ENCODE results near the gene NDUFS5.

The NDUFS5 gene

GRCh38 chr1:39021426-39021825 is 4.7 kb upstream of the NDUFS5 start:
- TF ChIP-seq PATZ1 (CRISPR knock-in tag; IDR thresholded peaks at IDR 0.05; ENCODE audit: borderline replicate concordance) (no peak), RARB (CRISPR knock-in tag; IDR thresholded peaks at IDR 0.05) (no peak), OSR1 (CRISPR knock-in tag; IDR thresholded peaks at IDR 0.05) (no peak), POU6F1 (CRISPR knock-in tag; IDR thresholded peaks at IDR 0.05; ENCODE audit: borderline replicate concordance, low read depth) (no peak), CSDC2 (CRISPR knock-in tag; IDR thresholded peaks at IDR 0.05) (no peak), CSRNP3 (CRISPR knock-in tag; IDR thresholded peaks at IDR 0.05) (no peak), BACH2 (CRISPR knock-in tag; IDR thresholded peaks at IDR 0.05; ENCODE audit: borderline replicate concordance) (no peak), ZNF8 (CRISPR knock-in tag; IDR thresholded peaks at IDR 0.05) (no peak), ISL1 (CRISPR knock-in tag; IDR thresholded peaks at IDR 0.05) (no peak), ZFP3 (CRISPR knock-in tag; IDR thresholded peaks at IDR 0.05) (no peak), TCF4 (CRISPR knock-in tag; IDR thresholded peaks at IDR 0.05; ENCODE audit: borderline replicate concordance) (no peak), SNAI2 (CRISPR knock-in tag; IDR thresholded peaks at IDR 0.05) (no peak), PPARA (CRISPR knock-in tag; IDR thresholded peaks at IDR 0.05; ENCODE audit: borderline replicate concordance) (no peak)
- no peak for ATAC-seq

- no peak for TF ChIP-seq CSDC2 (CRISPR knock-in tag; IDR thresholded peaks at IDR 0.05)
- TF ChIP-seq ZNF8 (CRISPR knock-in tag; IDR thresholded peaks at IDR 0.05) = no peak
- TF ChIP-seq TCF4 (CRISPR knock-in tag; IDR thresholded peaks at IDR 0.05; ENCODE audit: borderline replicate concordance) = no peak
- TF ChIP-seq BACH2 (CRISPR knock-in tag; IDR thresholded peaks at IDR 0.05; ENCODE audit: borderline replicate concordance) = no peak
- no peak for TF ChIP-seq PATZ1 (CRISPR knock-in tag; IDR thresholded peaks at IDR 0.05; ENCODE audit: borderline replicate concordance)
- TF ChIP-seq CREB5 (CRISPR knock-in tag; IDR thresholded peaks at IDR 0.05; ENCODE audit: low read depth) = no peak
- ATAC-seq = no peak
Observed at GRCh38 chr1:39023140-39023539, 3.0 kb upstream of the NDUFS5 start.

- no peak for ATAC-seq
- TF ChIP-seq TSHZ2 (CRISPR knock-in tag; IDR thresholded peaks at IDR 0.05) (no peak), CREB5 (CRISPR knock-in tag; IDR thresholded peaks at IDR 0.05; ENCODE audit: low read depth) (no peak), SNAI2 (CRISPR knock-in tag; IDR thresholded peaks at IDR 0.05) (no peak), ZFP30 (CRISPR knock-in tag; IDR thresholded peaks at IDR 0.05) (no peak), ESRRG (CRISPR knock-in tag; IDR thresholded peaks at IDR 0.05) (no peak), ZC3H10 (CRISPR knock-in tag; IDR thresholded peaks at IDR 0.05) (no peak), ZFP3 (CRISPR knock-in tag; IDR thresholded peaks at IDR 0.05) (no peak), OSR1 (CRISPR knock-in tag; IDR thresholded peaks at IDR 0.05) (no peak), TOX (CRISPR knock-in tag; IDR thresholded peaks at IDR 0.05; ENCODE audit: borderline replicate concordance) (no peak), ZNF70 (CRISPR knock-in tag; IDR thresholded peaks at IDR 0.05) (no peak), CSRNP3 (CRISPR knock-in tag; IDR thresholded peaks at IDR 0.05) (no peak), GLIS3 (CRISPR knock-in tag; IDR thresholded peaks at IDR 0.05) (no peak), POU6F1 (CRISPR knock-in tag; IDR thresholded peaks at IDR 0.05; ENCODE audit: borderline replicate concordance, low read depth) (no peak)
Observed at GRCh38 chr1:39026866-39027507, 837 bp downstream of the NDUFS5 start.

Data from SK-N-SH treated with all-trans-retinoic acid at 6 μM for 48 hours (cell line).